IMR-90 (cell line): Measurements from ENCODE around the gene MALRD1. TPM values are rescaled to one million over a fixed set of nuclear protein-coding genes. Genes with fewer than 3 reads are reported as not detected.

Experiments used
- ATAC-seq: fragments of 200-7000 bp; cut with Tn5 transposase; 2 replicates; pipeline ENCODE4 v1.9.1; 2020; ENCODE audit warnings: low read depth, mild to moderate bottlenecking, moderate library complexity
- BruUV-seq: library from RNA; stranded (reverse); fragments of 400-500 nt; replicated peaks from 2 replicates; lab custom pipeline; 2021; lab: Mats Ljungman, UMichigan
- CTCF ChIA-PET: fragments of 300-600 bp; formaldehyde crosslinking; extraction: SDS; loops from one replicate; lab custom pipeline; 2021; ENCODE audit warnings: antibody characterized with exemption; lab: Yijun Ruan, JAX
- POLR2A ChIA-PET: fragments of 300-600 bp; sonication (Branson Sonifier 250); formaldehyde crosslinking; loops from one replicate; lab custom pipeline; 2022; ENCODE audit warnings: antibody characterized with exemption; ENCODE audit not compliant: unreplicated experiment; lab: Charles Lee
- DNase-seq: peaks from one replicate; pipeline ENCODE4 v3.0.0; 2013
- H2AFZ ChIP-seq: replicated peaks from 2 replicates; pipeline ENCODE3; 2013; ENCODE audit warnings: low read length, mild to moderate bottlenecking; ENCODE audit not compliant: poor library complexity
- H2AK5ac ChIP-seq: 2 replicates; pipeline ENCODE4 v1.6.1; 2013; ENCODE audit warnings: low read depth, low read length, inconsistent platforms
- H2AK9ac ChIP-seq: replicated peaks from 2 replicates; pipeline ENCODE3; 2013; ENCODE audit warnings: mild to moderate bottlenecking, low read depth, low read length, moderate library complexity; ENCODE audit not compliant: poor library complexity
- H2BK120ac ChIP-seq: 2 replicates; pipeline ENCODE4 v1.6.1; 2013; ENCODE audit warnings: low read depth, low read length, inconsistent platforms
- H2BK15ac ChIP-seq: 3 replicates; pipeline ENCODE4 v1.6.1; 2013; ENCODE audit warnings: low read depth, low read length, inconsistent platforms
- H2BK20ac ChIP-seq: 2 replicates; pipeline ENCODE4 v1.6.1; 2013; ENCODE audit warnings: low read depth, mild to moderate bottlenecking, inconsistent platforms, low read length, moderate library complexity
- H2BK5ac ChIP-seq: 2 replicates; pipeline ENCODE4 v1.6.1; 2013; ENCODE audit warnings: mild to moderate bottlenecking, low read depth, low read length, inconsistent platforms; ENCODE audit not compliant: poor library complexity, severe bottlenecking
- H3K14ac ChIP-seq: replicated peaks from 2 replicates; pipeline ENCODE4 v1.6.1; 2013; ENCODE audit warnings: low read depth, low read length, inconsistent platforms
- H3K18ac ChIP-seq: 2 replicates; pipeline ENCODE4 v1.6.1; 2013; ENCODE audit warnings: low read depth, low read length, control low read depth
- H3K23ac ChIP-seq: 2 replicates; pipeline ENCODE4 v1.6.1; 2013; ENCODE audit warnings: low read depth, low read length, inconsistent platforms
- H3K27ac ChIP-seq: 2 replicates; pipeline ENCODE4 v1.5.1; 2013; ENCODE audit warnings: mild to moderate bottlenecking, control low read depth, low read length; ENCODE audit not compliant: insufficient read depth
- H3K27me3 ChIP-seq: 2 replicates; pipeline ENCODE4 v1.6.1; 2013; ENCODE audit warnings: low read length; ENCODE audit not compliant: control insufficient read depth, insufficient read depth
- H3K36me3 ChIP-seq: 2 replicates; pipeline ENCODE4 v1.6.1; 2013; ENCODE audit warnings: low read length, mixed read lengths; ENCODE audit not compliant: control insufficient read depth, insufficient read depth
- H3K4ac ChIP-seq: 2 replicates; pipeline ENCODE4 v1.6.1; 2013; ENCODE audit warnings: low read depth, low read length, inconsistent platforms
- H3K4me1 ChIP-seq: 2 replicates; pipeline ENCODE4 v1.6.1; 2013; ENCODE audit warnings: low read length, mixed read lengths; ENCODE audit not compliant: control insufficient read depth, insufficient read depth
- H3K4me2 ChIP-seq: 2 replicates; pipeline ENCODE4 v1.6.1; 2013; ENCODE audit warnings: low read depth, mild to moderate bottlenecking, control low read depth, low read length, moderate library complexity
- H3K4me3 ChIP-seq: 2 replicates; pipeline ENCODE4 v1.5.1; 2013; ENCODE audit warnings: low read depth, mild to moderate bottlenecking, control low read depth, low read length, moderate library complexity; ENCODE audit not compliant: insufficient read depth
- H3K56ac ChIP-seq: 2 replicates; pipeline ENCODE4 v1.6.1; 2013; ENCODE audit warnings: low read length, inconsistent platforms; ENCODE audit not compliant: insufficient read depth; ENCODE audit errors: extremely low read depth
- H3K79me1 ChIP-seq, 2 experiments: 2 replicates each; pipeline ENCODE4 v1.6.1; 2013; ENCODE audit warnings: low read length in 2 of 2, inconsistent platforms in 1 of 2, low read depth in 1 of 2
- H3K9ac ChIP-seq: 2 replicates; pipeline ENCODE4 v1.6.1; 2013; ENCODE audit warnings: low read depth, low read length, control low read depth
- H3K9me1 ChIP-seq: 2 replicates; pipeline ENCODE4 v1.6.1; 2013; ENCODE audit warnings: low read length, inconsistent platforms; ENCODE audit not compliant: insufficient read depth
- H3K9me3 ChIP-seq: 2 replicates; pipeline ENCODE4 v1.6.1; 2013; ENCODE audit warnings: low read length; ENCODE audit not compliant: control insufficient read depth, insufficient read depth
- H4K20me1 ChIP-seq: 2 replicates; pipeline ENCODE4 v1.6.1; 2013; ENCODE audit warnings: low read length, inconsistent platforms; ENCODE audit not compliant: insufficient read depth
- H4K5ac ChIP-seq: 2 replicates; pipeline ENCODE4 v1.6.1; 2013; ENCODE audit warnings: mild to moderate bottlenecking, low read depth, low read length, control low read depth
- H4K8ac ChIP-seq, 2 experiments: 2 replicates each; pipeline ENCODE4 v1.6.1; 2013; ENCODE audit warnings: low read depth in 2 of 2, low read length in 2 of 2, control low read depth in 1 of 2, inconsistent platforms in 1 of 2
- H4K91ac ChIP-seq: 2 replicates; pipeline ENCODE4 v1.6.1; 2013; ENCODE audit warnings: low read depth, low read length, inconsistent platforms; ENCODE audit not compliant: insufficient read depth
- BHLHE40 ChIP-seq: fragments of 150-350 bp; IDR thresholded peaks from 2 replicates; pipeline ENCODE4 v1.6.1; 2016; ENCODE audit warnings: mild to moderate bottlenecking, low read depth, low read length
- CTCF ChIP-seq: conservative IDR thresholded peaks from 2 replicates; pipeline ENCODE4 v1.5.1; 2012; ENCODE audit warnings: mild to moderate bottlenecking, low read depth, low read length, improper control_type of control experiment
- ELK1 ChIP-seq: fragments of 150-350 bp; IDR thresholded peaks from 2 replicates; pipeline ENCODE4 v1.6.1; 2016; ENCODE audit warnings: low read depth, mild to moderate bottlenecking, low read length, moderate library complexity, borderline replicate concordance
- MAFK ChIP-seq: IDR thresholded peaks from 2 replicates; pipeline ENCODE4 v1.6.1; 2012; ENCODE audit warnings: low read depth, low read length, improper control_type of control experiment
- MAZ ChIP-seq: IDR thresholded peaks from 2 replicates; pipeline ENCODE4 v1.6.1; 2012; ENCODE audit warnings: low read depth, mild to moderate bottlenecking, low read length, improper control_type of control experiment, moderate library complexity, borderline replicate concordance
- RAD21 ChIP-seq: IDR thresholded peaks from 2 replicates; pipeline ENCODE4 v1.6.1; 2012; ENCODE audit warnings: low read length, improper control_type of control experiment
- RFX5 ChIP-seq: IDR thresholded peaks from 2 replicates; pipeline ENCODE4 v1.8.0; 2012; ENCODE audit warnings: low read depth, mild to moderate bottlenecking, low read length, moderate library complexity
- USF2 ChIP-seq: fragments of 150-350 bp; IDR thresholded peaks from 2 replicates; pipeline ENCODE4 v1.6.1; 2017; ENCODE audit warnings: mild to moderate bottlenecking, antibody characterized with exemption, low read length, low read depth
- WGBS, 2 experiments: methylation state at CpG; one replicate each; pipeline versions ENCODE4 v1.1.5 to v1.1.7; 2013; ENCODE audit warnings: missing lambda C conversion rate in 2 of 2; ENCODE audit not compliant: insufficient read length in 1 of 2; ENCODE audit errors: extremely low coverage in 2 of 2; 5-methylcytosine and 5-hydroxymethylcytosine counted together
- dilution Hi-C: fragments of 300-500 bp; cut with HindIII; formaldehyde crosslinking; loops from one replicate; pipeline ENCODE4 v1.14.3; 2018; ENCODE audit warnings: low sequenced_read_pairs; ENCODE audit not compliant: unreplicated experiment
- in situ Hi-C: fragments of 300-500 bp; cut with MboI; formaldehyde crosslinking; loops from 3 replicates; pipeline ENCODE4 v1.14.3; 2019; ENCODE audit warnings: low sequenced_read_pairs, inconsistent platforms, mixed read lengths
- intact Hi-C: fragments of 100-400 bp; cut with micrococcal nuclease; formaldehyde crosslinking; loops from 2 replicates; pipeline ENCODE4 v1.10.0; 2022
- polyA plus RNA-seq, 3 experiments: library from polyadenylated mRNA; depleted of rRNA; stranded (reverse); fragments of >200 nt; gene quantifications; 2 replicates each; pipeline ENCODE4 v1.2.3, GENCODE V29; 2012; ENCODE audit warnings: low replicate concordance in 1 of 3
- total RNA-seq: library from RNA; depleted of rRNA; stranded (reverse); fragments of >200 nt; gene quantifications from 2 replicates; pipeline ENCODE4 v1.2.3, GENCODE V29; 2012

The MALRD1 gene
- total and polyA plus RNA-seq, 2 of the 4 experiments (the other 2 are of a cell fraction): 0.34 to 1.1 TPM

GRCh38 chr10:19724287-19724686 is 675.7 kb downstream of the MALRD1 start:
- no peak overlapping the region for H3K4me2 ChIP-seq
- H3K79me1 ChIP-seq: no peaks in the 10 kb centered on the region
- no peak overlapping the region for H4K8ac ChIP-seq
- no peak overlapping the region for H2BK20ac ChIP-seq
- H2AK9ac ChIP-seq: no peak overlapping the region
- no peaks in the 10 kb centered on the region for H3K9me3 ChIP-seq
- no peak overlapping the region; the same call in 1 of the 2 replicates for H3K14ac ChIP-seq
- H3K9ac ChIP-seq: no peak overlapping the region
- ChIA-PET CTCF (no interaction called here), POLR2A (no interaction called here)
- DNase-seq: no peak
- no peak overlapping the region for H4K91ac ChIP-seq
- in situ Hi-C loops (no loop called here), intact Hi-C loops (no loop called here), dilution Hi-C loops (no loop called here)
- H3K23ac ChIP-seq: no peak overlapping the region
- H2BK15ac ChIP-seq: no peak overlapping the region
- no peak for ATAC-seq
- H3K27ac ChIP-seq: no peak overlapping the region
- H3K9me1 ChIP-seq: no peaks in the 10 kb centered on the region
- no peaks in the 10 kb centered on the region for H3K27me3 ChIP-seq
- WGBS, 2 experiments: no CpG with 5 or more reads among the region's 1 CpG
- no peak overlapping the region for H3K56ac ChIP-seq
- H2AK5ac ChIP-seq: no peak overlapping the region
- H2BK5ac ChIP-seq: no peak overlapping the region
- H4K5ac ChIP-seq: no peak overlapping the region
- BruUV-seq: no TSS peak
- H3K4me3 ChIP-seq: no peak overlapping the region
- no peaks in the 10 kb centered on the region for H3K36me3 ChIP-seq
- no peak overlapping the region for H2BK120ac ChIP-seq
- H4K20me1 ChIP-seq: no peaks in the 10 kb centered on the region
- no peak overlapping the region for H3K4ac ChIP-seq
- peaks cover 1% of the 10 kb centered on the region; the same call in 1 of the 2 replicates for H3K4me1 ChIP-seq
- H3K18ac ChIP-seq: no peak overlapping the region
- TF ChIP-seq MAFK: no peak
- no peak for TF ChIP-seq CTCF
- TF ChIP-seq USF2: no peak
- no peak for TF ChIP-seq MAZ
- no peak for TF ChIP-seq BHLHE40
- no peak for TF ChIP-seq RFX5
- no peak for TF ChIP-seq ELK1
- no peak for TF ChIP-seq RAD21
- H2AFZ ChIP-seq: no peak overlapping the region
